Endothelial cell (in vitro differentiated cells): ENCODE measurements around the gene USP31. TPM values are rescaled to one million over a fixed set of nuclear protein-coding genes. Genes with fewer than 3 reads are reported as not detected.

Source experiments
- DNase-seq: peaks from one replicate; pipeline ENCODE4 v3.0.0; 2021; ENCODE audit warnings: low spot score
- H3K27ac Mint-ChIP-seq: one replicate; pipeline ENCODE4 v1.8.0; 2021; ENCODE audit warnings: mixed read lengths, inconsistent platforms; ENCODE audit not compliant: unreplicated experiment
- H3K27me3 Mint-ChIP-seq: one replicate; pipeline ENCODE4 v1.8.0; 2021; ENCODE audit warnings: mild to moderate bottlenecking, moderate library complexity, mixed read lengths, inconsistent platforms; ENCODE audit not compliant: unreplicated experiment
- H3K36me3 Mint-ChIP-seq: one replicate; pipeline ENCODE4 v1.8.0; 2021; ENCODE audit warnings: mild to moderate bottlenecking, low read depth, mixed read lengths, inconsistent platforms; ENCODE audit not compliant: unreplicated experiment
- H3K4me1 Mint-ChIP-seq: one replicate; pipeline ENCODE4 v1.8.0; 2021; ENCODE audit warnings: mild to moderate bottlenecking, mixed read lengths, inconsistent platforms; ENCODE audit not compliant: unreplicated experiment
- H3K4me3 Mint-ChIP-seq: one replicate; pipeline ENCODE4 v1.8.0; 2021; ENCODE audit warnings: mild to moderate bottlenecking, mixed read lengths, inconsistent platforms; ENCODE audit not compliant: unreplicated experiment
- H3K9me3 Mint-ChIP-seq: one replicate; pipeline ENCODE4 v1.8.0; 2021; ENCODE audit warnings: mixed read lengths, inconsistent platforms; ENCODE audit not compliant: unreplicated experiment
- total RNA-seq: library from RNA; stranded (reverse); fragmentation: NEBNext Ultra II Directional; extraction: Animal tissue kit (Norgen Biotek cat#: 25700); gene quantifications from one replicate; pipeline ENCODE4 v1.2.1, GENCODE V29; 2021; ENCODE audit not compliant: unreplicated experiment
- TF ChIP-seq, protein P1 (sequence below): fragments of 200-600 bp; sonication (generic); IDR thresholded peaks from one replicate; pipeline ENCODE4 v1.5.0; 2021; ENCODE audit warnings: antibody characterized with exemption; ENCODE audit not compliant: unreplicated experiment

Gene USP31
- total RNA-seq, 1 donor from 2014 or later, result 32.0 TPM

DNA sequence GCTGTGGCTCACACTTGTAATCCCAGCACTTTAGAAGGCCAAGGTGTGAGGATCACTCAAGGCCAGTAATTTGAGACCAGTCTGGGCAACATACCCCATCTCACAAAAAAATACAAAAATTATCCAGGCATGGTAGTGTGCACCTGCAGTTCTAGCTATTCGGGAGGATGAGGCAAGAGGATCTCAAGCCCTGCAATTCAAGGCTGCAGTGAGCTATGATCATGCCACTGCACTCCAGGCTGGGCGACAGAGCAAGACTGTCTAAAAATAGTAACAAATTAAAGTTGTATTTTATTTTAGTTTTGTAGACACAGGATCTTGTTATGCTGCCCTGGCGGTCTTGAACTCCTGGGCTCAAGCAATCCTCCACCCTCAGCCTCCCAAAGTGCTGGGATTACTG, 18.2 kb downstream of the USP31 start:
- Mint-ChIP-seq H3K4me3 (no peak overlapping the region), H3K9me3 (no peaks in the 10 kb centered on the region), H3K27ac (peak overlapping the region; percentile 99), H3K27me3 (no peaks in the 10 kb centered on the region), H3K36me3 (no peaks in the 10 kb centered on the region), H3K4me1 (peaks cover 64% of the 10 kb centered on the region)
- TF ChIP-seq, protein P1, sequence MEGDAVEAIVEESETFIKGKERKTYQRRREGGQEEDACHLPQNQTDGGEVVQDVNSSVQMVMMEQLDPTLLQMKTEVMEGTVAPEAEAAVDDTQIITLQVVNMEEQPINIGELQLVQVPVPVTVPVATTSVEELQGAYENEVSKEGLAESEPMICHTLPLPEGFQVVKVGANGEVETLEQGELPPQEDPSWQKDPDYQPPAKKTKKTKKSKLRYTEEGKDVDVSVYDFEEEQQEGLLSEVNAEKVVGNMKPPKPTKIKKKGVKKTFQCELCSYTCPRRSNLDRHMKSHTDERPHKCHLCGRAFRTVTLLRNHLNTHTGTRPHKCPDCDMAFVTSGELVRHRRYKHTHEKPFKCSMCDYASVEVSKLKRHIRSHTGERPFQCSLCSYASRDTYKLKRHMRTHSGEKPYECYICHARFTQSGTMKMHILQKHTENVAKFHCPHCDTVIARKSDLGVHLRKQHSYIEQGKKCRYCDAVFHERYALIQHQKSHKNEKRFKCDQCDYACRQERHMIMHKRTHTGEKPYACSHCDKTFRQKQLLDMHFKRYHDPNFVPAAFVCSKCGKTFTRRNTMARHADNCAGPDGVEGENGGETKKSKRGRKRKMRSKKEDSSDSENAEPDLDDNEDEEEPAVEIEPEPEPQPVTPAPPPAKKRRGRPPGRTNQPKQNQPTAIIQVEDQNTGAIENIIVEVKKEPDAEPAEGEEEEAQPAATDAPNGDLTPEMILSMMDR, result no peak
- DNase-seq, result no peak

DNA sequence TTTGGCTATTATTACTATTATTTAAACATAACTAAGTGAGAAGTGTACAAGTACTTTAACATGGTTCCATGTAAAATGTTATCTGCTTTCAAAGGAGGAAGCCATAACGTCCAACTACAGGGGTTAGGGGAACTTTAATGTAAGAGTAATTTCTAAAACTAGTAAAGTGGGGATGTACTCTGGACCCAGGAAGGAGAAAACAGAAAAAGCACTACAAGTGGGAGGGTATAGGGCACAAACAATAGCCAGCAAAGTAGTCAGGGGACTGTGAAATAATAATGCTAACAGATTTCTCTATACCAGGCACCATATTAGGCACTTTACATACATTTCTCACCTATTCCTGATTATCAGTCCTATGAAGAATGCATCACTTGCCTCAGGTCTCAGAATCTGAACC, 19.6 kb downstream of the USP31 start:
- H3K27ac Mint-ChIP-seq, result no peak overlapping the region
- H3K9me3 Mint-ChIP-seq, result no peaks in the 10 kb centered on the region
- no peak overlapping the region for H3K4me3 Mint-ChIP-seq

DNA sequence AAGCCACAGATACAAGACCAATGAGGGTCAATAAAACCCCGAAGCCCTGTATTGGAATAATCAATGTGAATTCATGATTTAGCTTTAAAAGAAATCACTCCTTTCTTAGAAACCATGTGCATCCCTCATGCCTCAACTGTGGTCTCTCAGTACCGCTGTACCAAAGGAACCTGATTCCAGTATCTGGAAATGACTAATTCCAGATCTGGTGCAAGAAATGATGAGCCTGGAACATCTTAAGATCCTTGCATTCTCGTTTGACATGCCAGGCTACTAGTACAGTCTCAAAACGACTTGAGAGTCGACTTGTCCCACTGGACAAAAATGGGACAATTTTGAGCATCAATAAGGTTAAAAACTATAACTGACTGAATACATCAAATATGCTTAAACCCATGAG, 21.2 kb downstream of the USP31 start:
- no peaks in the 10 kb centered on the region for H3K27me3 Mint-ChIP-seq
- no peaks in the 10 kb centered on the region for H3K9me3 Mint-ChIP-seq
- no peaks in the 10 kb centered on the region for H3K36me3 Mint-ChIP-seq
- no peak overlapping the region for H3K4me3 Mint-ChIP-seq
- no peak for DNase-seq
- TF ChIP-seq, protein P1, result no peak
- peaks cover 55% of the 10 kb centered on the region for H3K4me1 Mint-ChIP-seq
- H3K27ac Mint-ChIP-seq, result no peak overlapping the region

More for the DNA sequence above, 19.6 kb downstream of the USP31 start:
- Mint-ChIP-seq H3K36me3 (no peaks in the 10 kb centered on the region), H3K4me1 (peaks cover 62% of the 10 kb centered on the region), H3K27me3 (no peaks in the 10 kb centered on the region)
- no peak for DNase-seq
- TF ChIP-seq, protein P1, result no peak

DNA sequence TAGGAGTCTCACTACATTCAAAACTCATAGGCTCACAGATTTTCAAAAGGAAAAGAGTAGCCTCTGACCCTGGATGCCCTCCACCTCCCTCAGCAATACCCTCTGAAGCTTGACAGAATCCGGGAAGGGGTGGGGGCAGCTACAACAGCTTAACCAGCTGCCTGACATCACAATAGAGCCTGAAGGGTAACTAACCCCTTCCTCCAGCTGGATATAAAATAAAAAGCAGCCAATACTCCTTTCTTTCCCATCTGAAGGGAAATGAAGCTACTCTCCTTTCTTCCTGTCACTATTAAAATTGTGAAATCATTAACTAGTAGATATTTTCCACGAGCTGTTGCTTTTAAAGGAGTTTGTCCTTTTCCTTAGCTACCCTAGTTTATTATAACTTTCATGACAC, 24.0 kb downstream of the USP31 start:
- Mint-ChIP-seq H3K27me3 (no peaks in the 10 kb centered on the region), H3K4me3 (no peak overlapping the region), H3K36me3 (no peaks in the 10 kb centered on the region), H3K27ac (no peak overlapping the region), H3K4me1 (peaks cover 36% of the 10 kb centered on the region), H3K9me3 (no peaks in the 10 kb centered on the region)
- TF ChIP-seq, protein P1, result no peak
- DNase-seq, result no peak

DNA sequence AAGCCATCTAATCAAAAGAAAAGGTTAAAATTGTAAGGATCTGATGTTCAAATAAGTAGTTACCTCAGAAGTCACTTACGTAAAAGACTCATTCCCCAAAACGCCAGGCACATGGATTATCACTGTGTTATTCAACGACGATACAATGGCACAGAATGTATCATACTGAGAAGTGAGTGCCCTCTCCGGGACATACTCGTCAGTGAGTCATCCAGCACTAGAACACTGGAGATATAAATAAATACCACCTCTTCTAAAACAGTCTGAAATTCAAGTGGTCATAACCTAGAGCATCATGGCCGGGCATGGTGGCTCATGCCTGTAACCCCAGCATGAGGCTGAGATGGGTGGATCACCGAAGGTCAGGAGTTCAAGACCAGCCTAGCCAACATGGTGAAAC, 24.9 kb downstream of the USP31 start:
- H3K27ac Mint-ChIP-seq, result no peak overlapping the region
- TF ChIP-seq, protein P1, result no peak
- no peaks in the 10 kb centered on the region for H3K36me3 Mint-ChIP-seq
- H3K9me3 Mint-ChIP-seq, result no peaks in the 10 kb centered on the region
- no peak for DNase-seq
- no peaks in the 10 kb centered on the region for H3K27me3 Mint-ChIP-seq
- no peak overlapping the region for H3K4me3 Mint-ChIP-seq
- peaks cover 30% of the 10 kb centered on the region for H3K4me1 Mint-ChIP-seq
